SK-N-MC (cell line): Measurements from ENCODE around the gene OTUB1.

ENCODE experiments used
- EZH2 ChIP-seq: fragments of 200-600 bp; sonication (generic); IDR thresholded peaks from one replicate; pipeline ENCODE4 v1.6.1; 2017; ENCODE audit warnings: antibody characterized with exemption
- FOXP2 ChIP-seq: optimal IDR thresholded peaks from 2 replicates; pipeline ENCODE3; 2011; ENCODE audit warnings: mild to moderate bottlenecking, moderate library complexity; ENCODE audit not compliant: insufficient read depth; ENCODE audit errors: extremely low read length, control extremely low read depth
- POLR2AphosphoS5 ChIP-seq: IDR thresholded peaks from 2 replicates; pipeline ENCODE4 v1.6.1; 2012; ENCODE audit warnings: mild to moderate bottlenecking, low read depth, low read length, borderline replicate concordance

- TF ChIP-seq POLR2AphosphoS5 = peak; percentile 92
- TF ChIP-seq EZH2 = no peak
- TF ChIP-seq FOXP2 = no peak
These were observed at the start of gene OTUB1 for GRCh38 chr11:63986156-63986931.
